Upper lobe of left lung (tissue), 4 donors: ENCODE results near the gene JARID2.

Experiments
- POLR2AphosphoS5 ChIP-seq, 2 donors: sonication (generic); formaldehyde crosslinking; IDR thresholded peaks; one replicate each; pipeline ENCODE4 v1.5.1; 2017; ENCODE audit warnings: antibody characterized with exemption in 2 of 2
- TF ChIP-seq, protein P1 (sequence below), 6 experiments: fragments of 450-650 bp in 4 of 6; fragments of 200-600 bp in 2 of 6; sonication (generic) in 2 of 6; IDR thresholded peaks; one replicate each; pipeline ENCODE4 v1.5.1; 2016 to 2019; ENCODE audit warnings: antibody characterized with exemption in 6 of 6

DNA sequence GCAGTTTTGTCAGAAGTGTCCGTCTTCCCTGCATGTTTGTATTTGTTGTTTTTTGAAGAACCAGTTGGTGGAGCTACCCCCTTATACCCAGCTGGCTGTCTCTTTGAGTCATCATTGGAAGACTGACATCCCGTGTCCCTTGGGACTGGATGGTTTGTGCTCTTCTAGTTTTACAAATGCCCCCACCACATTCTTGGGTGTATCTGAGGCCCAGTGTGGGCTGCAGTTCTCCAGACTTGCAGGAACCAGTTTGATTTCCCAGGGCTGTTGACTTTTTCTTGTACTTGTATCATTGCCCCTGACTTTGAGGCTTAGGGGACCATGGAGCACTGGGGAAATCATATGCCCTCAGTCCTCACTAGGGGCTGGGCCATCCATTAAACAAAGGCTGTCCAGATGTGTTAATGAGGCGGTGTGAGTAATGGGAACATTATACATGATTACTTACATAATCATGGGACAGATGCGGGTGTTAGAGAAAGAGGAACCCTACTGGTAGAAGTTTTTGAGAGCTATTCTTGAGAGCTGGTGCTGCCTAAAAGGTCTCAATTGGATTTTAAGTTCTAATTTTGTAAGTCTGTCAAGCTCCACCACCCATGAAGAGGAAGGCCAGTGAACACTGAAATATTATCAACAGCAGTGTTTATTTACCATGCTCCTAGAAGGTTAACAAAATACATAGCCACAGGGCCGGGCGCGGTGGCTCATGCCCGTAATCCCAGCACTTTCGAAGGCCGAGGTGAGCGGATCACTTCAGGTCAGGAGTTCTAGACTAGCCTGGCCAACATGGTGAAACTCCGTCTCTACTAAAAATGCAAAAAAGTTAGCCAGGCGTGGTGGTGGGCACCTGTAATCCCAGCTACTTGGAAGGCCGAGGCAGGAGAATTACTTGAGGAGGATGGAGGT, 8.5 kb downstream of the JARID2 start:
- TF ChIP-seq, protein P1, sequence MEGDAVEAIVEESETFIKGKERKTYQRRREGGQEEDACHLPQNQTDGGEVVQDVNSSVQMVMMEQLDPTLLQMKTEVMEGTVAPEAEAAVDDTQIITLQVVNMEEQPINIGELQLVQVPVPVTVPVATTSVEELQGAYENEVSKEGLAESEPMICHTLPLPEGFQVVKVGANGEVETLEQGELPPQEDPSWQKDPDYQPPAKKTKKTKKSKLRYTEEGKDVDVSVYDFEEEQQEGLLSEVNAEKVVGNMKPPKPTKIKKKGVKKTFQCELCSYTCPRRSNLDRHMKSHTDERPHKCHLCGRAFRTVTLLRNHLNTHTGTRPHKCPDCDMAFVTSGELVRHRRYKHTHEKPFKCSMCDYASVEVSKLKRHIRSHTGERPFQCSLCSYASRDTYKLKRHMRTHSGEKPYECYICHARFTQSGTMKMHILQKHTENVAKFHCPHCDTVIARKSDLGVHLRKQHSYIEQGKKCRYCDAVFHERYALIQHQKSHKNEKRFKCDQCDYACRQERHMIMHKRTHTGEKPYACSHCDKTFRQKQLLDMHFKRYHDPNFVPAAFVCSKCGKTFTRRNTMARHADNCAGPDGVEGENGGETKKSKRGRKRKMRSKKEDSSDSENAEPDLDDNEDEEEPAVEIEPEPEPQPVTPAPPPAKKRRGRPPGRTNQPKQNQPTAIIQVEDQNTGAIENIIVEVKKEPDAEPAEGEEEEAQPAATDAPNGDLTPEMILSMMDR (IDR thresholded peaks at IDR 0.05) = no peak
- TF ChIP-seq POLR2AphosphoS5 (IDR thresholded peaks at IDR 0.05) = no peak
